Stimulated activated CD4-positive, alpha-beta T cell treated with anti-CD3 and anti-CD28 coated beads, Interleukin-4, amount 100 ng/mL, for 24 hours (primary cell): ENCODE results near the gene SP140.
A peak's percentile ranks its signal among the peaks of the same experiment; 100 is the strongest.
"Not testable (repeated sequence)": the region's sequence is repeated elsewhere in the genome, so short reads cannot be mapped to it uniquely, and the experiment has no call there.

Source experiments
- DNase-seq: peaks from one replicate; pipeline ENCODE4 v3.0.0-alpha.2; 2020

The SP140 gene

GRCh38 chr2:230296917-230297316, 71.4 kb downstream of the SP140 start:
- no peak for DNase-seq

- no peak for DNase-seq
Observed at GRCh38 chr2:230299618-230300017, 74.1 kb downstream of the SP140 start.

GRCh38 chr2:230305416-230306275, 80.1 kb downstream of the SP140 start:
- DNase-seq, result no peak

GRCh38 chr2:230306474-230306873, 80.9 kb downstream of the SP140 start:
- no peak for DNase-seq

- DNase-seq, result no peak
Observed at GRCh38 chr2:230307485-230307884, 81.9 kb downstream of the SP140 start.

GRCh38 chr2:230308402-230309000, 83.0 kb downstream of the SP140 start:
- no peak for DNase-seq

- DNase-seq, result not testable (repeated sequence)
Observed at GRCh38 chr2:230310792-230311191, 85.3 kb downstream of the SP140 start.

GRCh38 chr2:230311634-230312033, 86.1 kb downstream of the SP140 start:
- DNase-seq, result not testable (repeated sequence)

GRCh38 chr2:230312638-230313037, 87.1 kb downstream of the SP140 start:
- DNase-seq, result no peak

- DNase-seq, result no peak
Observed at GRCh38 chr2:230317366-230317765, 91.8 kb downstream of the SP140 start.

GRCh38 chr2:230318190-230319121, 92.9 kb downstream of the SP140 start:
- no peak for DNase-seq

GRCh38 chr2:230319211-230319862, 93.8 kb downstream of the SP140 start:
- peak; percentile 62 for DNase-seq

GRCh38 chr2:230321031-230321430, 95.5 kb downstream of the SP140 start:
- DNase-seq, result no peak

GRCh38 chr2:230322561-230323384, 97.2 kb downstream of the SP140 start:
- DNase-seq, result no peak

- DNase-seq, result no peak
Observed at GRCh38 chr2:230323385-230324106, 98.0 kb downstream of the SP140 start.

GRCh38 chr2:230324503-230324902, 99.0 kb downstream of the SP140 start:
- no peak for DNase-seq

GRCh38 chr2:230325316-230326243, 100.0 kb downstream of the SP140 start:
- DNase-seq, result no peak

- peak; percentile 82 for DNase-seq
Observed at GRCh38 chr2:230326453-230327417, 101.2 kb downstream of the SP140 start, which contains the start of gene SP140L. TSS of gene SP140L (plus strand) at chr2:230327193. CDS start at chr2:230327270, 77 bp downstream.
